GM21423 (cell line): ENCODE results near the gene STEAP3.

Experiments
- ATAC-seq: cut with Tn5 transposase; IDR thresholded peaks from one replicate; pipeline ENCODE4 v1.9.1; 2021; ENCODE audit warnings: mild to moderate bottlenecking, moderate library complexity; ENCODE audit not compliant: unreplicated experiment

STEAP3 gene

DNA sequence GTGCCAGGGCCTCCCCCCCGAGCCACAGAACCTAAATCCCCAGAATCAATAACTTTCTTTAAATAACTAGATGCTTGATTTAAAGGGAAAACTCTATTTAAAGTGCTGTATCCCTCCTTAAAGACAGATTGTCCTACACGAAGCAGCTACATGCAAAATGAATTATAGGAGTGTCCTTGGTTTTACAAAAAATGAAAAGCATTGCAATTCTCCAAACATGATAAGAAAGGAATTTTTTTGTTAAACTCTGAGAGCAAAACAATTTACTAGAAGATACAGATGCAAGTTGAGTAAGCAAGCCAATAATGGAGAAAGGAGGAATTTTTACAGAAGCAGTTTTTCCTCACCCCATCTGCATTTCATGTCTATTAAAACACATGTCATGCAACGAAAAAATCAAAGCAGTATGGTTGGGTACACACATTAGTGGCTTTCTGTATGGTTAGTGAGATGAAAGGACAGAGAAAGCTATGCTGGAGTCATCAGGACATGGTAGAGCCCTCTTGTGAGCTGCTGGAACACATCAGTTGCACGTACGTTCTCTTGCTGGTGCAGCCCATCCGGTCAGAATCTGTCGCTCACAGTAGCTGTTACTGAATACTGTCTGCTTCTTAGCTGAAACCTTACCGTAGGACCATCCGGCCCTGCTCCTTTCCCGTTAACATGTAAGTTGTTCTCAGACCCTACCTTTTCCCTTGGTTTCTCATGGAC lies 25.9 kb upstream of the STEAP3 start:
- no peak for ATAC-seq

DNA sequence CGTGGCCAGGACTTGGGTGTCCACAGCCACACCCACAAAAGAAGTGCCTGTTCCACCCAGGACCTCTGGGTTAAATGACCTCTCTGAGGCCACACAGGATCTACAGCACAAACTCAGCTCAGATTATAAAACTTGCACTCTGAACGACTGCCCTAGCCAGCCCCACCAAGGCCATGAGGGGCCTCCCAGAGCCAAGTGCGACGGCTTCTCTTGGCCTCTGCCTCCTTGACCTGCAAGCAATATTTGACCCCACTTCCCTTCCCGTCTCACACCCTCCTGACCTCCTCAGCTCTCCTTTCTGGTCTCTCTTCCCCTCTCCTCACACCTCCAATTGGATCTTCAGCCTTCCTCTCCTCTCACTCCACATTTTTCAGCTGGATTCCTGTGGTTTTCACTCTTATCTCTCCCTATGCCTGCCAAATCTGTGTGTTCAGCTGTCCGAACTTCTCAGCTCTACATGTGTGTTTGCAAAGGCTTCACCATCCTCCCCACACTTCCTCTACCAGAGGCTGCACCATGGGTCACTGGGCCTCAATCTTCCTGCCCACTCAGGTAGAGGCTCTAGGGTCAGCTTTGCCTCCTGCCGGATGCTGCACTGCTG lies 25.3 kb upstream of the STEAP3 start:
- ATAC-seq: no peak

DNA sequence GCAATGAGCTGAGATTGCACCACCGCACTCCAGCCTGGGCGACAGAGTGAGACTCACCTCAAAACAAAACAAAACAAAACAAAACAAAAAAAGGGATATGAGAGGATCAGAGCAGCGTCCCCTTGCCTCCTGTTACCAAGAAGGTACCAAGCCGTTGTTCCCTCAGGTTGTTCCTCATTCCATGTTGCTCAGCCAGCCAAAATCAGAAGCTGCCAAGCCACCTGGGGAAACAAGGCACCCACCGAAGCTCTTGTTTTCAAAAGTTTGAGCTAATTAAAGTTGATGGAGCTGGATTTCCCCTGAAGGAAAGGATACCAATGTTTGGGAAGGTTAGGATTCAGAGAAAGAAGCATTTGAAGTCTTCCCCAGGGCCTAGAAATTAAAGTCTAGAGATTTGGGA lies 21.8 kb upstream of the STEAP3 start:
- ATAC-seq: no peak

DNA sequence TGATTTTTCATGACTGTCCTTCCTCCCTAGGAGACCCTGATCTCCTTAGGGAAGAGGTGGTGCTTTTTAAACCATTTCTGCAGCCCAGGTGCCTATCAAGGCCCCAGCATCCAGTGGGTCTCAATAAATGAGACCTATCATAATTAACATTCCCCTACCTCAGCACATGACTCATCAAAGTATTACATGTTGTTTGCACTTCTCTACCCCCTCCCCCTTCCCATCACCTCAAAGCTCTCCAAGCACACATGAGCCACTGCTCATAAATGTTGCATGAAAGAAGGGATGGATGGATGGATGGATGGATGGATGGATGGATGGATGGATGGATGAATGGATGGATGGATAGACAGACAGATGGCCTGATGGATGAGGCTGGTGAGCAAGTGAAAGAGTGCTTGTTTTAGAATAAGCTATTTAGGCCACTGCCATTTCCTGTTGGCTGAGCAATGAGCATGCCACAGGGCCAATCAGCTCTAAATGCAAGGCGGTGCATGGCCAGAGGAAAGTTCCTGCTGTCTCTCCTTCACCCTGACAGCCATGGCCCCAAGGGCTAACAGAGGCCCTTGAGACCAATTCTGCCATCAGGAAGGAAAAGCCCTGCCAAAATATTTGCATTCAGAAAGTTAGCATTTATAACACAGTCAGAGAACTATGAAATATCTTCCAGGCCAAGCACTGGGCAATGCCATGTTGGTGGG lies 20.9 kb upstream of the STEAP3 start:
- ATAC-seq: no peak

DNA sequence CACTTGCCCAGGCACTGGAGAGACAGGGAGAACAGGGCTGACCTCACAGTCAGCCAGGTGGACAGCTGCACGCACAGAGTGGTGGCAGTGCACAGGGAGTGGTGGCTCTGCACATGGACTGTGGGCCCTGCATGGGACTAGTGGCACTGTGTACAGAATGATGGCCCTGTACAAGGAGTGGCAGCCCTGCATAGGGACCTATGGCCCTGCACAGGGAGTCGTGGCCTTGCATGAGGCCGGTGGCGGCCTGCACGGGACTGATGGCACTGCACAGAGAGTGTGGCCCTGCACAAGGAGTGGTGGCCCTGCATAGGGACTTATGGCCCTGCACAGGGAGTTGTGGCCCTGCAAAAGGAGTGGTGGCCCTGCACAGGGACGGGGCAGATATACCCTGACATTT lies 19.1 kb upstream of the STEAP3 start:
- ATAC-seq: no peak

DNA sequence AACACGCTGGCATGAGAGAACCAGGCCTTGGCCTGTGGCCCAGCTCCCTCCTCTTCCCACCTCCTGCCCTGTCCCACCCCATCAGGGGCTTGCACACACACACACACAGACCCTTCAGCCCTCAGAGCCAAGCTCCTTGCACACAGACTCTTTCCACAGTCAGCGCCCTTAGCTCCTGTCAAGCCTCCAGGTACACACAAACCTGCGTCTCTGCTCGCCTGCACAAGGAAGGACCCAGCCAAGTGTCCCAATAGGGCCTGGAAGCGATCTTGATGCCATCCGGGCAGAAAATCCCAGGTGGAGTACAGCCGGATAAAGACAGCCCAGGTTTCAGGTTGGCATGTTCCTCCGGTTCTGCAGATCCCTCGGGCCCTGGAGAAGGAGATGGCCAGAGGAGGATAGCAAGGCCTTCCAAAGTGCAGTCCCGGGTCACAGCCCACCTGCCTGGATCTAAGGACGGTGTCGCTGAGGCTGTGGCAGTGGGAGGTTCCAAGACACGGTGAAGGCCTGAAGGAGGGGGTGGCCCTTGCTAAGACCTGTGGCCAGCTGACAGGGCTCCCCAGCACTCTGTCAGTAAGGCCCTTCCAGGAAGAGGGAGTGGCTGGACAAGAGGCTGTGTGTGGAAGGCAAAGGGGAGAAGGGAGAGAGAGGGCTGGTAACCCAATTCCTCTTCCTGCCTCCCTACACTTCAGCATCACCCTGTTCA lies 18.5 kb upstream of the STEAP3 start:
- no peak for ATAC-seq

DNA sequence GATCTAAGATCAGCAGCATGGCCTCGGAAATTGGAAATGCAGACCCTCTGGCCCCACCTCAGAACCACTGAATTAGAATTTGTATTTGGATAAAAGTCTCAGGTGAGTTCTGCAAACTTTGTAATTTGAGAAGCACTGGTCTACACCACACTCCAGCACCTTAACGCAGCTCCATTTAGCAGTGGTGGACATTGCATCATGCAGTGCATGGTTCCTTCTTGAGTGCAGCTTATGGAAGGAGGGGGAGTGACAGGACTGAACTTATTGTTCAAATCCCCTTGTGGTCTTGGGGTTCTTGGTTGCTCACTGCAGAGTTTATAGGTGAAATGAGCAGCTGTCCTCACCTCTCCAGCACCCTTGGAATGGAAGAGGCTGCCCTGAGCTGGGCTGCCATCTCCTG lies 17.4 kb upstream of the STEAP3 start:
- ATAC-seq: no peak

DNA sequence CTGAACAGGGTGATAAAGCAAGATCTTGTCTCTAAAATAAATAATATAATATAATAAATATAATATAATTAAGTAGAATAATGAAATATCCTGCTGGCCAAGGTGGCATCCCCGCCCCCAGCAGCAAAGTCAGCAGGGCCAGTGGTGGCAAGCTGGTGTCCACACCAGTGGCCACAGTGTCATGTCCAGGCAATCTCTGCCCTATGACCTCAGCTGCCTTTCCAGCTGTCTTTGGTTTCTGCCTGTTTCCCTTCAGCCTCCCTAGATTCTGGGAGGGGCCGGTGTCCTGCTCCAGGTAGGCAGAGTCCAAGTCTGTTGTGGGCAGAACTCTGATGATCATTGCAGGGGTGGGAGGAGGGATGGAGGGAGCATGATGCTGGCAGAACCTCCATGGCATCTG lies 16.2 kb upstream of the STEAP3 start:
- no peak for ATAC-seq

DNA sequence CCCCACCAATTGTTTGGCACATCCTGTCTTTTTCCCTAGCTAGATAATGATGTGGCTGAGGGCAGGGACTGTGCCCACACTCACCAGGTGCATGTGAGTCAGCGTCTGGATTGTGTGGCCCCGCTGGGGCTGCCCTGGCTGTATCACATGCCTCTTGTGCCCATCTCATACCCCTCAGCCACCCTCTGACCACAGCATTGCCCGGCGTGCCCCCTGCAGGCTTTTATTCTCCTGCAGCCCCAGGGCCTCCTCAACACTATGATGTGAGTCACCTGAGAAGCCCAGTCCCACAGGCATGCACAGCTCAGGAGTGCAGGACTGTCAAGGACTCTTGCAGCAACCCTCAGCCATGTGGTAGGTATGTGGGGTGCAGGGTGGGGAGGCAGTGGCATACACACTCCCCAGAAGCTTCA lies 14.8 kb upstream of the STEAP3 start:
- ATAC-seq: no peak

DNA sequence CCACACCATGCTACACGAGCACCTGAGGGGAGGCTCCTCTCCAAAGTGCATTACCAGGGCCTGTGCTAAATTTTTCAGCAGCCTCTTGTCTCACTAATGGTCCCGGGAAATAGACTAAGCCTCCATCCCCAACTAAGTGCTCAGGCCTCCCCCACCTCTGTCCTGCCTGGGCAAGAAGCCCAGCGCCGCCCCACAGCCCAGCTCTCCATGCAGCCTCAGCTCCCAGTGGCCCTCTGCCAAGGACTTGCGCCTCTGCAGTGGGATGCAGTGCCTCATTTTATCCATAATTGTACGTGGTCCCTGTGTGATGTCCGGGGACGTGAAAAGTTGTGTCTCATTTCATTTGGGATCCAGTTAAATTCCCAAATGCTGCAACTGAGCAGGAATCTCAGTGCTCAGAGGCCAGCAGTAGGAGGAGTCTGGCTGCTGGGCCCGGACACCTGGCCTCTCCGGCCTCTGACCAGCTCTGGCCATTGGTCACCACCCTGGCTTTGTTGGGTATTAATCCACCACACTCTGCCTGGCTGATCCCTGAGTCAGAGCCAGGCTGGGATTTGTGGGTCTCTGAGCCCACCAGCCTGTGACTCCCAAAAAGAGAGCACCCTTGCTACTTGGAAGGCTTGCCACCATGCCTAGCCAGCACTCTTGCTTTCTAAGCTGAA lies 11.4 kb upstream of the STEAP3 start:
- no peak for ATAC-seq

DNA sequence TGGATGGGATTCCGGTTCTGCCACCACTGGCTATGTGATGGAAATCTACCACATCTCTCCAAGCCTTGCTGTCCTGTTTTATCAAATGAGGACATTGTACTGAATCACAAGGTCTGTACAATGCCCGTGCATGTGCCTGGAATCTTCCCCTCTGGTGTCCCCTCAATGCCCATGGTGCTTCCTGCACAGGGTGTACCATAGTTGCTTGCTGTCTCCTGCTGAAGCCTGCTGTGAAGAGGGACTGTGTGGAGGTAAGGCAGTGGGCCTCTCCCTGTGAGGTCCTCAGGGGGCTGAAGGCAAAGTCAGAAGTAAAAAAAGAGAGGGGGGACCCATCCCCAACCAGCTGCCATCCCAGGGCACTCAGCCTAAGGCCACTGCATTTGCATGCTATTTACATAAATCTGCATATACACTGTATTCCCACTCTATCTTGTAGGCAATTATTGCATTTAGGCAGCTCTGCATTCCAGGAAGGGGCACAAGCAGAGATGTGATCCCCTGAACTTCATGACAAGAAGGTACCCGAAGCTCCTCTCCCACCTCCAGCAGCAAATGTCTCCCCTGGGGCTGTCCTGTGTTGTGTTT lies 9.1 kb upstream of the STEAP3 start:
- ATAC-seq: no peak

DNA sequence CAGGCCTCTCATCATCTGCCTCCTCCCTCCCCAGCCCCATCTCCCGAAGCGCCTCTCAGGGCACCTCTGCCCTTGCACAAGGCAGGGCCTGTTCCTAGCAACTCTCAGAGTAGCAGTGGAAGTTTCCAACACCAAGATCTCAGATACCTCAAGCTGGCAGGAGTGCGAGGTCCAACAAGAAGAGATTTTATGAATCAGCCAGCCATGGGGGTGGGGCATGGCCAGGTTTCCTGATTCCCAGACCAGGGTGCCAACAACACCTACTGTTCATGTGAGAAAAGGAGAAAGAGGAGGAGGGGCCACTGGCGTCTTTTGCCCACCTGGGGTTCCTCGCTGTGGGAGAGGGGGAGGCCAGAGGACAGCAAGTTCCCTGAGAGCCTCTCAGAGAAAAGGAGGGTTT lies 6.6 kb upstream of the STEAP3 start:
- ATAC-seq: no peak

DNA sequence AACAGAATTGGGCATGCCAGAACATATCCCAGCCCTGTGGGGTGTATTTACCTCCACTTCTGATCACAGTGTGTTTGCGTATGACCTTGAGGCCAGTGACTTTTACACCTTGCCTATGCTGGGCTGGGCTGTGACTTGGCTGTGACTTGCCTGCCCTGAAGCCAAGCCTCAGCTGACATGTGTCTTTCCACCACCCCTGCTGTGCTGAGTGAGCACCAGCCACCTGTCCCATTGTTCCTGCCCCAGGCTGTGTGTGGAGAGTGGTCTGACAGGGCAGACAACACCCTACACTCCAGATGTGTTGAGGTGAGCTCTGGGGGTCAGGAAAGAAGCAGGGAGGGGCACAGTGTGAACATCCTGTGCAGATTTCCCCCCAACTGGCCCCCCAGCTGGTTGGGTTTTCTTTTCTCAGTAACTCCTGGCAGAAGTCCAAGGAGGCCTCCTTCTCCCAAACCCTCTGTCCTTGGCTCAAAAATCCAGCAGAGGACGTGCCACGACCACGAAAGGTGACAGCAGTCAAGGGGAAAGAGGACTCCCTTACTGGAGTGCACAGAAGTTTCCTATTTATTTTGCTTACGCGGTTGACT lies 5.1 kb upstream of the STEAP3 start:
- ATAC-seq: no peak

DNA sequence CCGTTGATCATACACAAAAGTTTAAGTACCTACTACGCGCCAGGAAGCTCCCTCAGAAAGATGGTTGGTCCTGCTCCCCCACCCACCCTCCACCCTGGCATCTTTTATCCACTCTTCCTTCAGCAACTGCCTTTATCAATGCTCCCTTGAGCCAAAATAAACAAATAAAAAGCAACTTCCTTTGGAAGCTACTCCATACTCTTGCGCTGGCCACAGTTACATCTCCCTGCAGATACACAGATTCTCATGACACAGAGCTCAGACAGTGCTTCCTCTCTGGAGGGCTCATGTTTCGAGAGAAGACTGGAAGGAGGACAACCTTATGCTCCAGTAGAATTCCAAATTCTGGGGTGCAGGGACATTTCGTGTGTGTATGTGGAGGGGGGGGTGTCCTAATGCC lies 3.8 kb upstream of the STEAP3 start:
- no peak for ATAC-seq

DNA sequence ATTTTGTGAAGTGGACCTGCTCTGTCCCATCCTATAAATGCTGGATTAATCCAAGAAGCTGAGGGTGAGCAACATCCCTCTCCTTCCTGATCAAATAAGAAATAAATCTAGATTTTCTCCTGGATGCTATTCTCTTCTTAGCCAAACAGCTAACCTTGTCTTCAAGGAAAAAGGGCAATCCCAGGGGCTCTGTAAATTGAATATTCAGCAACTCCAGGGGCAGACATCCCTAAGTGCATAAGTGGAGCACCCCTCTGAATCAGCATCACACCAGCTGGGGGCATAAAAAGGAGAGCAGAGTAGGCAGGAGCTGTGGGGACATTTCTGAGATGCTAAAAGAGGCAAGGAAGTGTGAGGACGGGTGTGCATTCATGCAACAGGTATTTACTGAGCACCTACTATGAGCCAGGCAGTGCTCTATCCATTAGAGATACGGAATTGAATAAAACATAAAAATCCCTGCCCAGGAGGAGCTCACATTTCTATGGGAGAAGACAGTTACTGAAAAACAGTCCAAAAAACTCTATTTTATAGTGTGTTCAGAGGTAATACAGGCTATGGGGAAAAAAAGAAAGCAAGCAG lies 2.8 kb upstream of the STEAP3 start:
- no peak for ATAC-seq

DNA sequence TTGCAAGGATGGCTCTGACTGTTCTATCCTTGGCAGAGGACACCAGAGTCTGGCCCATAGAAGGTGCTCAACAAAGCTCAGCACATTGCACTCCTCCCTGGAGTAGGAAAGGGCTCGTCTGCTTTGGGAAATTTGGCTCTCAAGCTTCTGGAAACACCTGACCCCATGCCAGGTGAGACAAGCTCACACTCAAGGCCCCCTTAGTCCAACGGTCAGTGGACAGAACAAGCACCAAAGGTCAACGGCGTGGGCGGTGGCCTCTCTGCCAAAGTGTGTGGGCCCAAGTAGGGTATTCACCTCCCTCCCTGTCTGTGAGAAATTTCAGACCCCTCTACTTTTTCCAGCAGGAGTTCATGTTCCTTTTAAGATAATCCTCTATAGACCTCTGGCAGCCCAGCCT lies 2.0 kb upstream of the STEAP3 start:
- ATAC-seq: no peak

DNA sequence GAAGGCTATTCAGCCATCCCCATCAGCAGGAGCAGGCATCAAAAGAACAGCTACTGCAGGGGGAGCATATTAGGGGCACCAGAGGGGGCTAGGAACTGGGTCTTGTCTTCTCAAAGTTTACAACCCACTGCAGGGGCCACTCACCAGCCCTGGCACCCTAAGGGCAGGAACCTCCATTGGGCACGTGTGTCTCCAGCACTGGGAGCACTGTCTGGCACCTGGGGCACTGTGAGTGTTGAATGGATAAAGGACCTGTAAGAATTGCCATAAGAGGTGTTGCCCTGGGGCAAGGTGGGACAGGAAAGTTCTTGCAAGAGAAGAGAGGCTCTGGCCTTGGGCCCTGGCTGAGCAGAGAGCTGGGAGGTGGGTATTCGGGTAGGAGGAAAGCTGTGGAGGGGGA lies 1.4 kb upstream of the STEAP3 start:
- ATAC-seq: no peak

DNA sequence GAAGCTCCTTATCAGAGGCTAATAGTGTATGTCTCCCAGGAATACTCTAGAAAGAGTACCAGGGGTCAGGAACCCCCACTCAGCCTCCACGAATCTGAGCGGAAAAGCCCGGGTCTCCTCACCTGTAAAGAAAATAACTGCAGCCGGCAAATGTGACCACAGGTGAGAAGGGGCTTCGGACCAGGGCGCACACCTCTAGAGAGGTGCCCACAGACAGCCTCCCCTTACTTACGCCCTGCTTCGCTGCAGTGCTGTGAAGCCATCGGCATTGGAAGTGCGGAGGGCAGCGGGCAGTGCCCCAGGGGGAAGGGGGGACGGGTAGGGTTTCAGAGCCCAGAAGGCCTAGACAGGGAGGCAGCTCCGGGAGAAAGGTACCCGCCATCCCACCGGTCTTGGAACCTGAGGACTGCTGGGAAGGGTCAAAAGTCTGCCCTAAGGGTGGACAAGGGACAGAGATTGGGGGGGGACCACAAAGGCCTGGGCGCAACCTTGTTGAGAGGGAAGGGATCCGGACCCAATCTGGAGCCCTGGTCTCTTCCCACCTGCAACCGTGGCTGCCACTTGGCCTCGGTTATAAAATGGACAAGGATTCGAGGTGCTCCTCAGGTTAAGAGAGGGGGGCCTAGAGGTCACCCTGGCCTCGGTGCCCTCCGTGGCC lies 642 bp upstream of the STEAP3 start:
- no peak for ATAC-seq

DNA sequence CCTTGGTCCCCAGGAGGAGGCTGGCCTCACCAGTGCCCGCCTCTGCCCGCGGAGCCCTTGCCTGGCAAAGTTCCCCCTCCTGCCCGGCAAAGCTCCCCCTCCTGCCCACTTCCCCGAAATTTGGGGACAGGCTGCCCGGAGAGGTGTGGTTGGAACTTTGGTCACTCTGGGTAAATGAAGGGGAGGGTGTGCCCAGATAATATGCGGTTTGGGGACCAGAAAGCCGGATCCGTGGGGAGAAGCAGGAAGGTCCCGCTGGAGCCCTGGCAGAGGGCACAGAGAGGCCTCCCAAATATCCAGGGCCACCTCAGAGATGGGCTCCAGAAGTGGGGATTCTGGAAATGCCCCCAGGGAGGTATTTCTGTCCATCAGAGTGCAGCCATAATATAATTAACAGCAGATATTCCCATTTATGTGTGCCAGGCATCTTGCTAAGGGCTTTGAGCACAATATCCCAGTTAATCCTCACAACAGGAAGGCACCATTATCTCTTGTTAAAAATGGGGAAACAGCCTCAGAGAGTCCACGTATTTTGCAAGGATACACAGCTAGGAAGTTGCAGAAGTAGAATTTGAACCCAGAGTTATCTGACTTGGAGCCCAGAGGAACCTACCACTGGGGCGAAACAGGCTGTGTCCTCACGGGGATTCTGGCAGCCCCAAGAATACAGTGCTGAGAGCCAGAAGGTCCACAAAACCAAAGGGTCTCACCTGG lies 914 bp downstream of the STEAP3 start:
- no peak for ATAC-seq
